HG02943 (cell line): ENCODE data around the gene PPARD.
A peak's percentile ranks its signal among the peaks of the same experiment; 100 is the strongest.

ENCODE experiments used
- ATAC-seq: cut with Tn5 transposase; IDR thresholded peaks from one replicate; pipeline ENCODE4 v1.9.1; 2021; ENCODE audit warnings: mild to moderate bottlenecking, low read depth, moderate library complexity; ENCODE audit not compliant: unreplicated experiment

Gene PPARD

GRCh38 chr6:35351422-35351821, 9.1 kb downstream of the PPARD start:
- no peak for ATAC-seq

- no peak for ATAC-seq
Measured at GRCh38 chr6:35352735-35353134, 10.4 kb downstream of the PPARD start.

- no peak for ATAC-seq
Measured at GRCh38 chr6:35354361-35355135, 12.2 kb downstream of the PPARD start.

- no peak for ATAC-seq
Measured at GRCh38 chr6:35356391-35356790, 14.0 kb downstream of the PPARD start.

GRCh38 chr6:35357677-35358076, 15.3 kb downstream of the PPARD start:
- ATAC-seq: no peak

- no peak for ATAC-seq
Measured at GRCh38 chr6:35358086-35358485, 15.7 kb downstream of the PPARD start.

GRCh38 chr6:35359346-35359743, 17.0 kb downstream of the PPARD start:
- no peak for ATAC-seq

GRCh38 chr6:35359744-35360348, 17.5 kb downstream of the PPARD start:
- no peak for ATAC-seq

GRCh38 chr6:35360349-35361138, 18.2 kb downstream of the PPARD start:
- ATAC-seq: no peak

GRCh38 chr6:35362200-35362599, 19.8 kb downstream of the PPARD start:
- no peak for ATAC-seq

GRCh38 chr6:35363293-35363750, 21.0 kb downstream of the PPARD start:
- no peak for ATAC-seq

- no peak for ATAC-seq
Measured at GRCh38 chr6:35365594-35366203, 23.3 kb downstream of the PPARD start.

GRCh38 chr6:35366204-35366596, 23.8 kb downstream of the PPARD start:
- ATAC-seq: no peak

GRCh38 chr6:35367646-35368037, 25.3 kb downstream of the PPARD start:
- ATAC-seq: no peak

GRCh38 chr6:35368038-35368887, 25.9 kb downstream of the PPARD start:
- ATAC-seq: no peak

GRCh38 chr6:35370124-35370741, 27.9 kb downstream of the PPARD start:
- peak; percentile 61 for ATAC-seq

- ATAC-seq: no peak
Measured at GRCh38 chr6:35370785-35371493, 28.6 kb downstream of the PPARD start.

GRCh38 chr6:35371494-35372262, 29.3 kb downstream of the PPARD start:
- no peak for ATAC-seq
